ENCODE results near the gene MAP1LC3B2. TPM values are rescaled to one million over a fixed set of nuclear protein-coding genes. Genes with fewer than 3 reads are reported as not detected.
"Not testable (repeated sequence)": the region's sequence is repeated elsewhere in the genome, so short reads cannot be mapped to it uniquely, and the experiment has no call there.

The MAP1LC3B2 gene
- total RNA-seq, 2 donors from 2014 or later: 0.90 to 0.97 TPM

DNA sequence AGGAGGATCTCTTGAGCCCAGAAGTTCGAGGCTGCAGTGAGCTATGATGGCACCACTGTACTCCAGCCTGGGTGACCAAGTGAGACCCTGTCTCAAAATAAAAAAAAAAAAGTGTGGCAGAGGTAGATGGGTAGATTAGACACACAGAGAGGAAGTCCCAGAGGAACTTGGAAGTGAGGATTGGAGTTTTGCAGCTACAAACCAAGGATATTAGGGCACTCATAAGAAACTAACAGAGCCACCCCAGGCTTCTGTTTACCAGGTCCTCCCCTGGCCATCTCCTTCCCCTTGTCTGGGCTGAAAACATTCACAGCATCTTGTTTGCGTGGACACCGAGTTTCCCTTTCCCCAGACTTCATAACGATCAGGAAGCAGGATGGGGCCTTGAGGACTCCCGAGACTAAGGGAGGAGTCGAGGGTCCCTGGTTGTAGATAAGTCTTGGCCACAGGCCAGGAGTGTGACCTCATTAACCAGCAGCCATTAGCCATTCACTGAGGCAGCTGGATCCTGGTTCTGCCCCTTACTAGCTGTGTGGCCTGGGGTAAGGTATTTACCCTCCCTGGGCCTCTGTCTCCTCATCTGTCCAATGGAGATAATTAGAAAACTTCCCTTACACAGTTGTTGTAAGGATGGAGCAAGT is 2.1 kb downstream of the MAP1LC3B2 start:
- Mint-ChIP-seq H3K4me1 (peaks cover 20% of the 10 kb centered on the region), H3K27me3 (no peaks in the 10 kb centered on the region), H3K4me3 (no peak overlapping the region), H3K36me3 (ENCODE audit: low read depth) (no peaks in the 10 kb centered on the region), H3K27ac (no peak overlapping the region), H3K9me3 (peaks cover 12% of the 10 kb centered on the region)
- ATAC-seq (replicated peaks): no peak

DNA sequence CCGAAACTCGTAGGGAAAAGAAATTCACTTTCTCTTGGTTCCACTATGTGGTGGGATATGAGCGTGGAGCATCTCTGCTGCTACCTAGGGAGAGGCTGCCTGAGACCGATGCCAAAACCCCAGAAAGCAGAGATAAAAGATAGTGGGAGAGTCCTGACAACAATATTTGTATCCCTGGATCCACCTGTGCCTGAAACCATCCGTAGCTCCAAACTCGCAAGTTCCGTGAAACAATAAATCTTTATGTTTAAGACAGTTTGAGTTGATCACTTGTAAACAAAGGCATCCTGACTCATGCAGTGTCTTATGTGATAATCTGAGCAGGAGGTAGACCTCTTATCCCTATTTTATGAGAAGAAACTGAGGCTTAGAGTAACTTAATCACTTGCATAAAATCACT is 2.9 kb downstream of the MAP1LC3B2 start:
- ATAC-seq (replicated peaks): no peak
- Mint-ChIP-seq H3K27ac (no peak overlapping the region), H3K9me3 (peaks cover 9% of the 10 kb centered on the region), H3K4me3 (no peak overlapping the region), H3K4me1 (peaks cover 15% of the 10 kb centered on the region), H3K27me3 (no peaks in the 10 kb centered on the region), H3K36me3 (ENCODE audit: low read depth) (no peaks in the 10 kb centered on the region)

DNA sequence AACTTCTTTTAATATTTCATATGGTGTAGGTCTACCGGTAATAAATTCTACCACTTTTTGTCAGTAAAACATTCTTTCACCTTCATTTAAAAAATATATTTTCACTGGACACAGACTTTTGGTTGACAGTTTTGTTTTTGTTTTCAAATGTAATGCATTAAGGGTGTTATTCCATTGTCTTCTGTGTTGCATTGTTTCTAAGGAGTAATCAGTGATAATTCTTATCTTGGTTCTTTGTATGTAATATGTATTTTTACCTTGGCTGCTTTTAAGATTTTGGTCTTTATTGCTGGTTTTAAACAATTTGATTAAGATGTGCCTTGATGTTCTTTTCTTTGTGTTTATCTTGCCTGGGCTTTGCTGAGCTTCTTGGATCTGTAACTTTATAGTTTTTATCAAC is 4.1 kb downstream of the MAP1LC3B2 start:
- H3K9me3 Mint-ChIP-seq: peaks cover 9% of the 10 kb centered on the region
- no peak overlapping the region for H3K4me3 Mint-ChIP-seq
- H3K27ac Mint-ChIP-seq: no peak overlapping the region
- no peak for ATAC-seq (replicated peaks)
- H3K36me3 Mint-ChIP-seq (ENCODE audit: low read depth): no peaks in the 10 kb centered on the region
- no peaks in the 10 kb centered on the region for H3K27me3 Mint-ChIP-seq
- H3K4me1 Mint-ChIP-seq: peaks cover 13% of the 10 kb centered on the region

DNA sequence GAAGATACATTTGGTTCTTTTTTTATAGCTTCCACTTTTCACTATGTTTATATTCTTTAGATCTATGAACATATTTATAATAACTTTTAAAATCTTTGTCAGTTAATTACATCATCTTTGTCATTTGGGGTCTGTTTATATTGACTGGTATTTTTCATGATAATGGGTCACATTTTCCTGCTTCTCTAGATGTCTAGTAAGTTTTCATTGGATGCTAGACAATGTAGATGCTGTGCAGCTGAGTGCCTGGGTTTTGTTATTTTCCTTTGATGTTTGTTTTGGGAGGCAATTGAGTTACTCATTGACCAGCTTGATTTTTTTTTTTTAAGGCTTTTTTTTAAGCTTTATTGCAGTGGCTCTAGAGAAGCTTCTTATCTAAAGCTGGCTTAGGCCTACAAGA is 4.9 kb downstream of the MAP1LC3B2 start:
- Mint-ChIP-seq H3K9me3 (peaks cover 9% of the 10 kb centered on the region), H3K4me3 (no peak overlapping the region), H3K36me3 (ENCODE audit: low read depth) (no peaks in the 10 kb centered on the region), H3K27ac (no peak overlapping the region), H3K4me1 (peaks cover 12% of the 10 kb centered on the region), H3K27me3 (no peaks in the 10 kb centered on the region)
- no peak for ATAC-seq (replicated peaks)

DNA sequence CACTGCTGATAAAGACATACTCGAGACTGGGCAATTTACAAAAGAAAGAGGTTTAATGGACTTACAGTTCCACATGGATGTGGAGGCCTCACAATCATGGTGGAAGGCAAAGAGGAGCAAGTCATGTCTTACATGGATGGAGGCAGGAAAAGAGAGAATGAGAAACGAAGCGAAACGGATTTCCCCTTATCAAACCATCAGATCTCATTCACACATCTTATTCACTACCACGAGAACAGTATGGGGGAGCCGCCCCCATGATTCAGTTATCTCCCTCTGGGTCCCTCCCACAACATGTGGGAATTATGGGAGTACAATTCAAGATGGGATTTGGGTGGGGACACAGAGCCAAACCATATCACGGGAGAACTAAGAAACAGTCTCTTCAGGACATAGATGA is 6.0 kb downstream of the MAP1LC3B2 start:
- not testable (repeated sequence) for H3K27ac Mint-ChIP-seq; H3K36me3 Mint-ChIP-seq (ENCODE audit: low read depth); H3K4me1 Mint-ChIP-seq; ATAC-seq (replicated peaks); H3K4me3 Mint-ChIP-seq; H3K9me3 Mint-ChIP-seq; H3K27me3 Mint-ChIP-seq

GRCh38 chr12:116565963-116566362 is 6.8 kb downstream of the MAP1LC3B2 start:
- Mint-ChIP-seq H3K36me3 (ENCODE audit: low read depth) (no peaks in the 10 kb centered on the region), H3K4me1 (no peaks in the 10 kb centered on the region), H3K27me3 (no peaks in the 10 kb centered on the region), H3K4me3 (no peak overlapping the region), H3K9me3 (peaks cover 9% of the 10 kb centered on the region), H3K27ac (no peak overlapping the region)
- ATAC-seq (replicated peaks): no peak

GRCh38 chr12:116568203-116568602 is 9.0 kb downstream of the MAP1LC3B2 start:
- no peaks in the 10 kb centered on the region for H3K36me3 Mint-ChIP-seq (ENCODE audit: low read depth)
- H3K4me3 Mint-ChIP-seq: no peak overlapping the region
- H3K4me1 Mint-ChIP-seq: no peaks in the 10 kb centered on the region
- ATAC-seq (replicated peaks): no peak
- H3K27me3 Mint-ChIP-seq: no peaks in the 10 kb centered on the region
- H3K9me3 Mint-ChIP-seq: peaks cover 9% of the 10 kb centered on the region
- no peak overlapping the region for H3K27ac Mint-ChIP-seq

GRCh38 chr12:116571089-116571488 is 11.9 kb downstream of the MAP1LC3B2 start:
- Mint-ChIP-seq H3K27me3 (no peaks in the 10 kb centered on the region), H3K36me3 (ENCODE audit: low read depth) (no peaks in the 10 kb centered on the region), H3K4me3 (no peak overlapping the region), H3K4me1 (no peaks in the 10 kb centered on the region), H3K27ac (no peak overlapping the region), H3K9me3 (no peaks in the 10 kb centered on the region)
- ATAC-seq (replicated peaks): no peak

- H3K27ac Mint-ChIP-seq: no peak overlapping the region
- no peaks in the 10 kb centered on the region for H3K9me3 Mint-ChIP-seq
- H3K4me1 Mint-ChIP-seq: no peaks in the 10 kb centered on the region
- H3K27me3 Mint-ChIP-seq: no peaks in the 10 kb centered on the region
- no peak for ATAC-seq (replicated peaks)
- H3K36me3 Mint-ChIP-seq (ENCODE audit: low read depth): no peaks in the 10 kb centered on the region
- no peak overlapping the region for H3K4me3 Mint-ChIP-seq
Observed at GRCh38 chr12:116573776-116574175, 14.6 kb downstream of the MAP1LC3B2 start.

DNA sequence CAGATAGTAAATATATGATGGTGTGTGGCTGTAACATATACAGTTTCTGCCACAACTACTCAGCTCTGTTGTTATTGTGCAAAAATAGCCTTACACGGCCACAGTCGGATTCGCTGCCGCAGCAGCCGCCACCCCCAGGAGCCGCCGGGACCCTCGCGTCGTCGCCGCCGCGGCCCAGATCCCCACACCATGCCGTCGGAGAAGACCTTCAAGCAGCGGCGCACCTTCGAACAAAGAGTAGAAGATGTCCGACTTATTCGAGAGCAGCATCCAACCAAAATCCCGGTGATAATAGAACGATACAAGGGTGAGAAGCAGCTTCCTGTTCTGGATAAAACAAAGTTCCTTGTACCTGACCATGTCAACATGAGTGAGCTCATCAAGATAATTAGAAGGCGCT is 16.6 kb downstream of the MAP1LC3B2 start:
- H3K4me3 Mint-ChIP-seq; H3K9me3 Mint-ChIP-seq; ATAC-seq (replicated peaks); H3K27me3 Mint-ChIP-seq; H3K36me3 Mint-ChIP-seq (ENCODE audit: low read depth); H3K27ac Mint-ChIP-seq; H3K4me1 Mint-ChIP-seq: not testable (repeated sequence)

GRCh38 chr12:116577154-116577561 is 18.0 kb downstream of the MAP1LC3B2 start:
- Mint-ChIP-seq H3K9me3 (no peaks in the 10 kb centered on the region), H3K27ac (no peak overlapping the region), H3K4me1 (peaks cover 5% of the 10 kb centered on the region), H3K27me3 (no peaks in the 10 kb centered on the region), H3K36me3 (ENCODE audit: low read depth) (no peaks in the 10 kb centered on the region), H3K4me3 (no peak overlapping the region)
- ATAC-seq (replicated peaks): no peak

- no peak overlapping the region for H3K4me3 Mint-ChIP-seq
- peaks cover 5% of the 10 kb centered on the region for H3K4me1 Mint-ChIP-seq
- H3K36me3 Mint-ChIP-seq (ENCODE audit: low read depth): no peaks in the 10 kb centered on the region
- no peaks in the 10 kb centered on the region for H3K27me3 Mint-ChIP-seq
- ATAC-seq (replicated peaks): no peak
- H3K9me3 Mint-ChIP-seq: no peaks in the 10 kb centered on the region
- no peak overlapping the region for H3K27ac Mint-ChIP-seq
Observed at GRCh38 chr12:116578051-116578450, 18.9 kb downstream of the MAP1LC3B2 start.

DNA sequence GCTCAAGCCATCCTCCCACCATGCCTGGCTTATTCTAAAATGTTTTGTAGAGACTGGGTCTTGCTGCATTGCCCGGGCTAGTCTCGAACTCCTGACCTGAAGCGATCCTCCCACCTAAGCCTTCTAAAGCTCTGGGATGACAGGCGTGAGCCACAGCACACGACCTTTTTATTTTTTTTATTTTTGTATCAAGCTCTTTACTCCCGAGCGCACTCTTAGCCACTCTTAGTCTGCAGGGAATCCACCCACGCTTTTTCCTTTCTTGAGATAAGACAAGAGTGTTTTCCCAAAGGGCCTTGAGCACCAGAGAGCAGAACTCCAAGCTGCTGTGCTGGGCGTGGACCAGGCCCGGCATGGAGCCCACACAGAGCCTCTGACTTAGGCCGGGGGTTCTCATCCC is 23.4 kb downstream of the MAP1LC3B2 start:
- H3K36me3 Mint-ChIP-seq (ENCODE audit: low read depth): no peaks in the 10 kb centered on the region
- no peak overlapping the region for H3K4me3 Mint-ChIP-seq
- peaks cover 5% of the 10 kb centered on the region for H3K4me1 Mint-ChIP-seq
- peaks cover 3% of the 10 kb centered on the region for H3K27me3 Mint-ChIP-seq
- H3K9me3 Mint-ChIP-seq: peaks cover 4% of the 10 kb centered on the region
- ATAC-seq (replicated peaks): no peak
- H3K27ac Mint-ChIP-seq: no peak overlapping the region

GRCh38 chr12:116583129-116583694 is 24.0 kb downstream of the MAP1LC3B2 start:
- no peak overlapping the region for H3K27ac Mint-ChIP-seq
- H3K27me3 Mint-ChIP-seq: peaks cover 3% of the 10 kb centered on the region
- no peak overlapping the region for H3K4me3 Mint-ChIP-seq
- ATAC-seq (replicated peaks): no peak
- peaks cover 4% of the 10 kb centered on the region for H3K9me3 Mint-ChIP-seq
- H3K36me3 Mint-ChIP-seq (ENCODE audit: low read depth): no peaks in the 10 kb centered on the region
- H3K4me1 Mint-ChIP-seq: peaks cover 5% of the 10 kb centered on the region

GRCh38 chr12:116587270-116587669 is 28.1 kb downstream of the MAP1LC3B2 start:
- Mint-ChIP-seq H3K27me3 (peaks cover 3% of the 10 kb centered on the region), H3K4me3 (no peak overlapping the region), H3K4me1 (no peaks in the 10 kb centered on the region), H3K9me3 (peaks cover 4% of the 10 kb centered on the region), H3K36me3 (ENCODE audit: low read depth) (no peaks in the 10 kb centered on the region), H3K27ac (no peak overlapping the region)
- ATAC-seq (replicated peaks): no peak

Measured in activated T-helper 17 cell treated with anti-CD3 and anti-CD28 coated beads, Interleukin-2, amount 50 U/mL, for 72 hours (primary cell).